ENCODE data around the gene ABCF3.

The ABCF3 gene

DNA sequence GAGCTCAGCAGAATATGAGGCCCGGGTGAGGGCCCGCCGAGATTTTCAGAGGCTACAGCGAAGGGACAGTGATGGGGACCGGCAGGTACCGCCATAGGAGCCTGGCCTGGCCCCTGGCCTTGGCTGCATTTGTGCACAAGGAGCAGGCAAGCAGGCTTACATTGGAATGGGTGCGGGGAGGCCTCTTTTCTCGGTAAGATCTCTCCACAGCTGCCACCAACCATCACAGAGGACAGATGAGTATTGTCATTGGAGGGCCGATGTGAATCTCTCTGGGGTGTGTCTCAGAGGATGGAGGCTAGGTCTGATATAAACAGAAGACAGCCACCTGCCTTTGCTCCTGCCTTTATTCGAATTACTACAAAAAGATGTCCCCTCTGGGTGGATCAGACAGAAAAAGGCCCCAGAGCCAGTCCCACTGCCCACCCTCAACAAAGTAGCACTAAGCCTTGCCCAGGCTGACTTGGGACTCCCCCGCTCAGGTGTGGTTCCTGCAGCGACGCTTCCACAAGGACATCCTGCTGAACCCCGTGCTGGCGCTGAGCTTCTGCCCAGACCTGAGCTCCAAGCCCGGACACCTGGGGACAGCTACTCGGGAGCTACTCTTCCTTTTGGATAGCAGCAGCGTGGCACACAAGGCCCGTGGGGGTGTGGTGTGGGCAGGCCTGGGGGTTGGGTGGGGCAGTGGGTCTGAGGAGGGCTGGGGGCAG is 48.8 kb downstream of the ABCF3 start:
- no peak for DNase-seq

DNA sequence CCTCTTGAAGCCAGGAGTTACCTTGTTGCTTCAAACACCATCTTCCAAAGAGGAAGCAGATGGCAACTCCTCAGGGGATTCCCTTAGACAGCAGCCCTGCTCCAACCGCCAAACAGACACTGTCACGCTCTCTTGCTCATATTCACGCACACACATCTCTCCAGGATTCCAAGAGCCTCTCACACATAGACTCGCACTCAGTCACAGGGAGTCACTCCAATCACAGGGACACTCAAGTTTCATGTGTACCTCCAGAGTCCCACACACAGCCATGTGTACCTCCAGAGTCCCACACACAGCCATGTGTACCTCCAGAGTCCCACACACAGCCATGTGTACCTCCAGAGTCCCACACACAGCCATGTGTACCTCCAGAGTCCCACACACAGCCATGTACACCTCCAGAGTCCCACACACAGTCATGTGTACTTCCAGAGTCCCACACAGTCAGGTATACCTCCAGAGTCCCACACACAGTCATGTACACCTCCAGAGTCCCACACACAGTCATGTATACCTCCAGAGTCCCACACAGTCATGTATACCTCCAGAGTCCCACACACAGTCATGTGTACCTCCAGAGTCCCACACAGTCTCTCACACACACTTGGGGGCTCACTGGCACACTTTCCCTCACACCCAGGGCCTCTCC is 49.5 kb downstream of the ABCF3 start:
- no peak for DNase-seq

DNA sequence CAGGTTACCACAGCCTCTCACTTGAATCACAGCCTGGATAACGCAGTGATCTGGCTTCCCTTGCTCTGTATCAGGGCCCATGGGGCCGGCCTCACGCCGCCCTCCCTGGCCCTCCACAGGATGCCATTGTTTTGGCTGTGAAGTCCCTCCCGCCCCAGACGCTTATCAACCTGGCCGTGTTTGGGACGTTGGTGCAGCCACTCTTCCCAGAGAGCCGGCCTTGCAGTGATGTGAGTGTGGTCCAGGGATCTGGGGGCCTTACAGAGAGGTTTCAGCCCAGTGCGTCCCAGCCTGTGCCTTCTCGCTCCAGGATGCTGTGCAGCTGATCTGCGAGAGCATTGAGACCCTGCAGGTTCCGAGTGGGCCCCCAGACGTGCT is 50.0 kb downstream of the ABCF3 start:
- no peak for DNase-seq

DNA sequence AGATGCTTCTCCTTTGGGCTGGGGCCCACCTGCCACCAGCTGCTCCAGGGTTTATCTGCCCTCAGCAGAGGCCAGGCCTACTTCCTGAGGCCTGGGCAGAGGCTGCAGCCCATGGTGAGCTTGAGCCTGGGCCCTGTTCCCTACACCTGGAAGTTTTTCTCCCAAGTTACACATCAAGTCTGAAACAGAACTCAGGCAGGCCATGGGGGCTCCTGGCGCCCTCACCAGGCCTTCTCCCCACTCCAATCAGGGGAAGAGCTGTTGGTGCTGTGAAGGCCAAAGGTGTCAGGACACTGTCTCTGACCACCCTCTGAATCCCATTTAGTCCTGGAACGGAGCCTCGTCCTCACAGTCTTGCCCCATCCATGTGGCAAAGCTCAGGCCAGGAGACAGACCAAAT is 50.6 kb downstream of the ABCF3 start:
- DNase-seq, result no peak

DNA sequence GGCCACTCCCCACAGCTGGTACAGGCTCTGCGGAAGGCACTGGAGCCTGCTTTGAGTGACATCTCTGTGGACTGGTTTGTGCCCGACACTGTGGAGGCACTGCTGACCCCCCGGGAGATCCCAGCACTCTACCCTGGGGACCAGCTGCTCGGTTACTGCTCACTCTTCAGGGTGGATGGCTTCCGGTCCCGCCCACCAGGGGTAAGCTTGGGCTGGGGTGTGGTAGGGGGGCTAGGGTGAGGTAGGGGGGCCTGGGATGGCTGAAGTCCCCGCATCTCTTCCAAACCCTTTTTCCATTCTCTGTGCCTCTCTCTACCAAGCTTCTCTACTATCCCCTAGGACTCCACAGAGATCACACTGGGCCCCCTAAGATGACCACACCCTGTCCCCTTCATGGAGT is 51.2 kb downstream of the ABCF3 start:
- DNase-seq, result no peak

DNA sequence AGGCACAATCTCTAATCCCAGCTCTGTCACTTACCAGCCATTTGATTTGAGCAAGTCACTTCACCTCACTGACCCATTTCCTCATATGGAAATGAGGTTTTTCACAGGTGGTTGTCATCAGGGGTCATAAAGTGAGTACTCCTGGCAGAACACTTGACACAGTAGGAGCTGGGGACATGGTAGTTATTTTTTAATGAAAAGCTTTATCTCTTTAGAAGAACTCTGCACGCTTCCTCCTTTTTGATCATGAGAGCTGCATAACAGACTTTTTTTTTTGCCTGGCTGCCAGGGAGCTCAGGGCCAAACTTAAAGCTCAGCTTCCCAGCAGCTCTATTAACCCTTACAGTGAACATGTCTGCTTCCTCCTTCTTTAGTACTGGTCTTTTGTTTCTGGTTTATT is 51.8 kb downstream of the ABCF3 start:
- no peak for DNase-seq

DNA sequence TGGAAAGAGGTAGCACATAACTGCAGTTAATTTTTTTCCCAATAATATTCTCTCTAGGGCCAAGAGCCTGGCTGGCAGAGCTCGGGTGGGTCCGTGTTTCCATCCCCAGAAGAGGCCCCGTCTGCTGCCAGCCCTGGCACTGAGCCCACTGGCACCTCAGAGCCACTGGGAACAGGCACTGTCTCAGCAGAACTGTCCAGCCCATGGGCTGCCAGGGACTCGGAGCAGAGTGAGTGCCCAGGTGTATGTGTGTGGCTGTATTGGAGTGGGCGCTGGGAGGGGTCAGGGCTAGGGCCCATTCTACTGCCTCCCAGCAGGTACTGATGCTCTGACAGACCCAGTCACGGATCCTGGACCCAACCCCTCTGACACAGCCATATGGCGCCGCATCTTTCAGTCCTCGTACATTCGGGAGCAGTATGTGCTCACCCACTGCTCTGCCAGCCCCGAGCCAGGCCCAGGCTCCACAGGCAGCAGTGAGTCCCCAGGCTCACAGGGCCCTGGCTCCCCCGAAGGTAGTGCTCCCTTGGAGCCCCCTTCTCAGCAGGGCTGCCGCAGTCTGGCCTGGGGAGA is 52.3 kb downstream of the ABCF3 start:
- DNase-seq, result no peak

DNA sequence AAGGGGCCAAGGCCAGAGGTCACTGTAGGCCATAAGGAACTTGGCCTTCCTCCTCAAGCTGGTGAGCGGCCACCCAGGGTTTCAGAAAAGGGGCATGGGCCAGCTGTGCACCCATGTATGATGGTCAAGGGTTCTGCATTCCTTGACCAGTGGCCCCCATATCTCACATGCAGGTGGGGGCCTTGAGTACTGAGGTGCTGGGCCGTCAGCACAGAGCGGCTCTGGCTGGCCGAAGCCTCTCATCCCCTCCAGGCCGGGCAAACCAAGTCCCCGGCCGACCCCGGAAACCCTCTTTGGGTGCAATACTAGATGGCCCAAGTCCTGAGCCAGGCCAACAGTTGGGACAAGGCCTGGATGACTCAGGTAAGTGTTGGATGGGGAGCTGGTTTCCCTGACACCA is 53.2 kb downstream of the ABCF3 start:
- no peak for DNase-seq

DNA sequence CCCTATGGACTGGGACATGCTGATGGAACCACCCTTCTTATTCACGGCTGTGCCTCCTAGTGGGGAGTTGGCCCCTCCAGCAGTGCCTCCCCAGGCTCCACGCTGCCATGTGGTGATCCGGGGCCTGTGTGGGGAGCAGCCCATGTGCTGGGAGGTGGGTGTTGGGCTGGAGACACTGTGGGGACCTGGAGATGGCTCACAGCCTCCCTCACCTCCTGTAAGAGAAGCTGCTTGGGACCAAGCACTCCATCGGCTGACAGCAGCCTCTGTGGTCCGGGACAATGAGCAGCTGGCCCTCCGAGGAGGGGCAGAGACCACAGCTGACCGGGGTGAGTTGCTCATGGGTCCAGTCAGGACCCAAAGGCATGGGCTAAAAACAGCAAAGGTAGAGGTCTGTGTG is 53.7 kb downstream of the ABCF3 start:
- DNase-seq, result no peak

DNA sequence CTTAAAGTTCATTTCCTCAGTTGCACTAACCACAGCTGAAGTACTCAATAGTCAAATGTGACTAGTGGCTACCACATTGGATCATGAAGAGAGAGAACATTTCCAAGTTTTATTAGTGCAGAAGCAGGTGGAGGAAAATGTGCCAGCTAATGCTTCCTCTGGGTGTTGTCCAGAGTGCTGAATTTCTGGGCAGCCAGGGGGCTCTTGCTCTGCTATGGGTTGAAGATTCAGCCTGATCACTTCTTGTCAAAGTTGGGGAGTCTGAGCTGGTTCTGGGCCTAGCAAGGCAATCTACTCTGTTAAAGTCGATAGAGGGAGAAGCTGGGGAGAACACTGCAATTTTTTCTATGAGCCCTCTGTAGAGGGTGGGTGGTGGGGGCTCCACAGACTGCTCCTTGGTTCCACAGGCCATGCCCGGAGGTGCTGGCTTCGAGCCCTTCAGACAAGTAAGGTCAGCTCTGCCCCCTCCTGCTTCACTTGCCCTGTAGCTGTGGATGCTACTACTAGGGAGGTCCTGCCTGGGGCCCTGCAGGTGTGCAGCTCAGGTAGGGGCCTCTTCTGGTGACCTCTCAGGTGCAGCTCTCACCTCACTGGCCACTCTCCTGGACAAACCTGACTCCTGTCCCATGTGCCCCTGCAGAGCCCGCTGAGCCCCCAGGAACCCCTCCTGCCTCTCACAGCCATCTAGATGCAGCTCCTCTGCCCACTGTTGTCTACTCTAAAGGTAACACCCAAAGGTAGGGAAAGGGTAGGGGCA is 54.6 kb downstream of the ABCF3 start:
- DNase-seq, result no peak

DNA sequence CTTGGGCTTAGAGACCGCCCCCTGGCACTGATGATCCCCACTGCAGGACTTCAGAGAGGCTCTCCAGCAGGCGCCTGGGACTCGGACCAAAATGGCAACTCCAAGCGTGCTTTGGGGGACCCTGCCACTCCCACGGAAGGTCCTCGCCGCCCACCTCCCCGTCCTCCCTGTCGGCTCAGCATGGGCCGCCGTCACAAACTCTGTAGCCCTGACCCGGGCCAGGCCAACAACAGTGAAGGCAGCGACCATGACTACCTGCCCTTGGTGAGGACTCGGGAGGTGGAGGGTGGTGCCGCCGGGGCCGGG is 55.1 kb downstream of the ABCF3 start:
- no peak for DNase-seq

DNA sequence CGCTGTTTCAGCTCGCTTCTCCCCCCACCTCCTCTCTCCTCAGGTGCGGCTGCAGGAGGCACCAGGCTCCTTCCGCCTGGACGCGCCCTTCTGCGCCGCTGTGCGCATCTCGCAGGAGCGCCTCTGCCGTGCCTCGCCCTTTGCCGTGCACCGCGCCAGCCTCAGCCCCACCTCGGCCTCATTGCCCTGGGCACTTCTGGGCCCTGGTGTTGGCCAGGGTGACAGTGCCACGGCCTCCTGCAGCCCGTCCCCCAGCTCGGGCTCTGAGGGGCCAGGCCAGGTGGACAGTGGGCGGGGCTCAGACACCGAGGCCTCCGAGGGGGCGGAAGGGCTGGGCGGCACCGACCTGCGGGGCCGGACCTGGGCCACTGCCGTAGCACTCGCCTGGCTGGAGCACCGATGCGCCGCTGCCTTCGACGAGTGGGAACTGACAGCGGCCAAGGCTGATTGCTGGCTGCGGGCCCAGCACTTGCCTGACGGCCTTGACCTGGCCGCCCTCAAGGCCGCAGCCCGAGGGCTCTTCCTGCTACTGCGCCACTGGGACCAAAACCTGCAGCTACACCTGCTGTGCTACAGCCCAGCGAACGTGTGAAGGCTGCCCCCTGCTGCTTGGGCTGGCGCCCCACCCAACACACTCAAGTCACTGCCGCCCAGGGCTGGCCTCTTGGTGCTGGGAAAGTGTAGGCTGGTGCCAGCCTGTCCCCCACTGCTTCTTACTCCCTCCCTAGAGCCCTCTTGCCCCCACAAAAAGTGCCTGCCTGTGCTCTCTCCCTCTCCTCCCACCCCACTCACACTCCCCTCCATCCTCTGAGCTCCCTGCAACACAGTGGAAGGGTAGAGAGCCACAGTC is 55.7 kb downstream of the ABCF3 start:
- no peak for DNase-seq

DNA sequence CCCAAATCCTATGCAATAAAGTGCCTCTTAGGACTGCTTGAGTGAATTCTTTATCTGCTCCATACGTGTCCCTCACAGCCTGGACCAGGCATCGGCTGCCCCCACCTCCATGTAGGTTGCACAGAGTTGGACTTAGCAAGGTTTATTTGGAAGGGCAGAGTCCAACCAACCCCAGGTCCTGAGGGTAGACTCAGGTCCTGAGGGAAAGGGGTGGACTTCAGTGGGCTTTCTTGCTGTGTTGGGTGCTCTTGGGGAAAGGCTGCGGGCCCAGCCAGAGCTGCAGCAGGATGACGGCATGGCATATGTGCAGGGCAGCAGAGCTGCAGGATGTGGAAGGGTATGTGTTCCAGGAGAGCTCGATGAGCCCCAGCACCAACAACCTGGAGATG is 56.3 kb downstream of the ABCF3 start:
- DNase-seq, result no peak
